GM19099 (cell line): ENCODE data around the gene CEP68.

Experiments used
- POLR2A ChIP-seq: IDR thresholded peaks from 3 replicates; pipeline ENCODE4 v1.6.1; 2011; ENCODE audit warnings: low read depth; ENCODE audit not compliant: insufficient read length; ENCODE audit errors: extremely low read depth

CEP68 gene

DNA sequence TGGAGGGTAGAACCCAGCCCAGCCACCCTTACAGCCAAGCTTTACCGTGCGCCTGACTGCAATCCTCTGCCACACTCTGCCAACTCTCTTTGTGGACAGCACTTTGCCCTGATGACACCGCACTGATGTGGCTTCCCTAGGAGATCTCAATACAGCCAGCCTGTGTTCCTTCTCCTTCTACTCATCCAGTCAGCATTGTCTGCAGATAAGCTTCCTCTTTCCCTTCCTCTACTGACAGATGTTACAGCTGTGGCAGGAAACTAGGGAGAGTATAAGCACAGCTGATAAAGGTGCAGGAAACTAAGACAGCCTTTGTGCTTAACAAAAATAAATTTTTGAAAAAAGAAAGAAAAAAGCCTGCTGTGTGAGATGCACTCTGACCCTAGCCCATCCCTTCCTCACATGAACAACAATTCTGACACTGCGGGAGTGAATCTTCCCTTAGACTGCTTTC, 25.0 kb downstream of the CEP68 start:
- TF ChIP-seq POLR2A: no peak

DNA sequence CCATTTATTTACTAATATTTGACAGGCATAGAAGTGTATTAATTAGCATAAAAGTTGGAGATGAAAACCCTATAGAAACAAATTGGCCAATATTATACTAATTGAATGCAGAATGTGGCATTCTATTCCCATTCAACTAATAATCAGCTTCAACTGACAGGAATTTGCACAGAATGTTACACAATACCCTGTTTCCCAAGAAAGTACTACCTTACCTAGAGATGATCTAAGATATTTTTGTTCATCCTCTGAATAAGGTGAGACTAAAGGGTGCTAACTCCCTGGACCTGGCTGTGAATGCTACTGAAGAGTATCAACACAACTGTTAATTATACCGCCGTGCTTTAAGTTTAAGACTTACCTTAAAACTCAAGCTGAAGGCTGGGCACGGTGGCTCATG, 28.9 kb downstream of the CEP68 start:
- no peak for TF ChIP-seq POLR2A

DNA sequence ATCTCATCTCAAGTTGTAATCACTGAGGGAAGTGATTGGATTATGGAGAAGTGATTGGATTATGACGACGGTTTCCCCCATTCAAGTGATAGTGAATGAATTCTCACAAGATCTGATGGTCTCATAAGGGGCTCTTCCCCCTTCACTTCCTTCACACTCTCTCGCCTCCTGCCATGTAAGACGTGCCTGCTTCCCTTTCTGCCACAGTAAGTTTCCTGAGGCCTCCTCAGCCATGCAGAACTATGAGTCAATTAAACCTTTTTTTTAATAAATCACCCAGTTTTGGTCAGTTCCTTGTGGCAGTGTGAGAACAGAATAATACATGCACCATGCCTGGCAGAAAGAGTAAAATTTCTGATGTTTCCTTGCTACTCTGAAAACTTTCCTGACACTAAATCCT, 36.6 kb downstream of the CEP68 start:
- no peak for TF ChIP-seq POLR2A

DNA sequence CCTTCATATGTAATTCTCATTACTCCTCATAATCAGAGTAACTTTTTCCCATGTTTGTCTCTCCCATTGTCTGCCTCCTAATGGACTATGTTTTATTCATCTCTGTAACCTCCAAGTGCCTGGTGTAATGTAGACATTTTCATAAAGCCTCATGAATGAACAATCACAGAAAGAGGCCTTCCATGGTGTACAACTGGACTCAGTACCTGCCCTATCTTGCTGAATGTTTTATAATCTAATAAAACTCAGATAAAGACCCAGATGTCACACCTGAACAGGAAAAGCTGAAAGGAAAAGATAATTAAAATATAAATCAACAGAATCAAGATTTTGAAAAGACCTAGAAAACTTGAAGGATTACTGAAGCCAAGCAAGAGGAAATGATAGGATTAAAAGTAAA, 37.0 kb downstream of the CEP68 start:
- no peak for TF ChIP-seq POLR2A

DNA sequence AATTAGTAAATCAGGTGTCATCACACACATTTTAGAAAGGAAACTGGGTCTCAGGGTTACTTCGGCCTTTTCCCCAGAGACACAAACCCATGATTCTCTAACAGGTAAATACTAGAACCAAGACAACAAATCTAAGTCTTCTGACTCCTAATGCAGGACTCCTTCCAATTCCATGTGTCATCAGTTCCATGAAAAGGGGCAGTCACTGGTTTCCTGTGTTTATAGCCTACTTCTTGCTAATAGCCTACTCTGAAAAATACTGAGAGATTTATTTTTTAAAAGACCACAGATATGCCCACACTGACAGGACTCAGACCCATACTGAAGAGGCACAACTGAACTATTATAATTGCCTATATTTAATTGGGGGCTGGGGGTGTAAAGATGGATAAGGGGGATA, 40.7 kb downstream of the CEP68 start:
- TF ChIP-seq POLR2A: no peak

DNA sequence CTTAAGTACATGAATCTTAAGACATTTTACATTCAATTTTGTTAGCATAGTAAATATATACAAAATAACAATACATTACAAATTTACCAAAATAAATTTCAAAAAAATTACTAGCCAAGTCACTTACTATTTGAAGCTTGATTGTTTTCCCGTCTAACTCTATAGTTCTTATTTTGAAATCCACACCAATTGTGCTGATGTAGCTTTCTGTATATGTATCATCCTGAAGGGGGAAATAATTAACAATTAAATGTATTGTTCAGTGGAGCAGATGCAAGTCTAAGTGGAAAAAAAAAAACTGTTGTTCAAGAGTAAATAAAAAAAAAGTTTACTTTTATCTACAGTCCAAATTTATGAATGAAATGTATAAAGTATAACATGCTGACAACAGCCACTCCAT, 41.6 kb downstream of the CEP68 start:
- no peak for TF ChIP-seq POLR2A

DNA sequence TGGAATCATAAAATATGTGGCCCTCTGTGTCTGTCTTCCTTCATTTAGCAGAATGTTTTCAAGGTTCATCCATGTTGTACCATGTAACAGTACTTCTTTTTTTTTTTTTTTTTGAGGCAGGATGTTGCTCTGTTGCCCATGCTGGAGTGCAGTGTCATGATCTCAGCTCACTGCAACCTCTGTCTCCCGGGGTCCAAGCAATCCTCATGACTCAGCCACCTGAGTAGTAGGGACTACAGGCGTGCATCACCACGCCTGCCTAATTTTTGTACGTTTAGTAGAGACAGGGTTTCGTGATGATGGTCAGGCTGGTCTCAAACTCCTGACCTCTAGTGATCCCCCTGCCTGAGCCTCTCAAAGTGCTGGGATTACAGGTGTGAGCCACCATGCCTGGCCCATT, 42.5 kb downstream of the CEP68 start:
- no peak for TF ChIP-seq POLR2A

DNA sequence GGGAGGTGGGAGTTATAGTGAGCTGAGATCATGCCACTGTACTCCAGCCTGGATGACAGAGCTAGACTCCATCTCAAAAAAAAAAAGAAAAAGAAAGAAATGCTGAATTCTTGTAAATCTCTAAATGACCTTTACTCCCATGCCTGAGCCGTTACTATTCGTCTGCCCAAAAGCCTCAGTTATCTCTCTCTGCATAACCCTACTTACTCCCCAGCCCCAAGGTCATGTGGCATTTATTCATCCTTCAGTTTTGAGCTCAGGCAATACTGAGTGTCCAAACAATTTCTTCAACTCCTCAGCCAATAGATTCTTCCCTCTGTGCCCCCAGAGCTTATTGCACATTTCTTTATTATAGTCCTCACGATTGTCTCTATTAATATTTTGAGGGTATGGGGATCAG, 44.9 kb downstream of the CEP68 start:
- TF ChIP-seq POLR2A: no peak

DNA sequence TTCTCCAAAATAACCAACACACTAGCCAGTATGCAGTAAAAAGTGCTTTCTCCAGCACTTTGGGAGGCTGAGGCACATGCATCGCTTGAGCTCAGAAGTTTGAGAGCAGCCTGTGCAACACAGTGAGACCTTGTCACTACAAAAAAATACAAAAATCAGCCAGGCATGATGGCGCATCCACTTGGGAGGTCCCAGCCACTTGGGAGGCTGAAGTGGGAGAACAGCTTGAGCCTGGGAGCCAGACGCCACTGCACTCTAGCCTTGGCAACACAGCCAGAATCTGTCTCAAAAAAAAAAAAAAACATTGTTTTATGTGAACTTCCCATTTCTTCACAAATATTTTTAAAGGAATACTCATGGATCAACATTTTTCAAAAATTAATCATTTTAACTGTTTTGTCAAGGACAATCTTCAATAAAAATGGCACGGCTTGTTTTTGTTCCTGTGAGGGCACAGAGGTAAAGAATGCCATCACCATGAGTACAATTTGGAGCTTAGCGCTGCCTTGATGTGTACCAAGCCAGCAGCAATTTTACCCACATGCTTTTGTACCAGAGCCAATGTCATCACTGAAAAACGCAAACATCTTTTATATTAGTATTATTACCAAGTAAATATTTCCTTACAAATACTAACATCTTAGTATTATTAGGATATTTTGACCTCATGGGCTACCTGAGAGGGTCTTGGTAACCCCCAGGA, 46.9 kb downstream of the CEP68 start:
- no peak for TF ChIP-seq POLR2A

DNA sequence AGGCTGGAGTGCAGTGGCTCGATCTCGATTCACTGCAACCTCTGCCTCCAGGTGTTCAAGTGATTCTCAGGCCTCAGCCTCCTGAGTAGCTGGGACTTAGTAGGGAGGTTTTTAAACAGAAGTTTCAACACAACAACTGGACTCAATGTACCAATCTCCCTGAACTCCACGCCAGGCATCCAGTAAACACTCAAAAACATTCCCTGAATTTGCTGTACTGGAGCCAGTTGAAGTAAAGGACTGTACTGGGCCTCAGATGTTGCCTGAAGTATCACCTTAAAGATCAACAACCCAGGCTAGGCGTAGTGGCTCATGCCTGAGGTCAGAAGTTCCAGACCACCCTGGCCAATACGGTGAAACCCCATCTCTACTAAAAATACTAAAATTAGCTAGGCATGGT, 51.3 kb downstream of the CEP68 start:
- no peak for TF ChIP-seq POLR2A

DNA sequence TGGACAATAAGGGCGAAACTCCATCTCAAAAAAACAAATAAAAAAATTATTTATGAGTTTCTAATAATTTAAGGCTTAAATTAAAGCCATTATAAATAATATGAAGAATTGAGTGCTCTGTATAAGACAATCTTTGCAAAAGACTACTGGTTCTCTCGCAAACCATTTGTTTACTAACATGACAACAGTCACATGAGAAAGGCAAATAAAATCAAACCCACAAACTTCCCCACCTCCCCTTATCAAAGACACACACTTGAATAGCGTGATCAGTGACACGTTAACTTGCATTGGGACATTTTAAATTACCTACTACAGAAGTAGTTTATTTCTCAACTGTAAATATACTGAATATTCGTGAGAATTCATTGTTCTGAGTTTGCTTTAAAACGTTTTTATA, 52.6 kb downstream of the CEP68 start:
- no peak for TF ChIP-seq POLR2A

DNA sequence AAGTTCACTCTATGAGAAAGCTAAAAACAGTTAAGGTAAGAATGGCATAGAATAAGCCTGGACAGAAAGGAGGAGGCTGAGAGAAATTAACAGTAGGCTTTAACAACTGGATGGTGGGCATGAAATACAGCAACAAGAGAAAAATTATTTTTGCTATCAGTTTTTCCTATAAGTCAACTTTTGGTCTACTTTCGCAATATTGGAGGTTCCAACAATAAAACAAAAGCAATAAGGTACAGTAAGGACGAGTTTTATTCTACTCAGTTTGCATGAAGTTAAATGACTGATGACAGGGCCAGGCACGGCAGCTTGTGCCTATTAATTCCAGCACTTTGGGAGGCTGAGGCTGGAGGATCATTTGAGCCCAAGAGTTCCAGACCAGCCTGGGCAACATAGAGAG, 56.4 kb downstream of the CEP68 start:
- TF ChIP-seq POLR2A: no peak

DNA sequence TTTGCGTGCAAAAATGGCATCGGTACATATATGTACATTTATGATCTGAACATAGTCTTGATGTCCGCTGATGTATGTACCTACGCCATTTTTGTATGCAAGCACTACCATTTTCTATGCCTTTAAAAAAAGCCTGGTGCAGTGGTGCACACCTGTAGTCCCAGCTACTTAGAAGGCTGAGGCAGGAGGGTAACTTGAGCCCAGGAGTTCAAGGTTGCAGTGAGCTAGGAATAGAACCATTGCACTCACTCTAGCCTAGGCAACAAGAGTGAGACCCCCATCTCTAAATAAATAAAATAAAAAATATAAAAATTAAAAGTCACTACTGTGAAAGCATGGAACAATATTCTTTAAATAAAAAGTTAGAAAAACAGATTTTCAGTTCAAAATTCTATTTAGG, 57.0 kb downstream of the CEP68 start:
- no peak for TF ChIP-seq POLR2A

DNA sequence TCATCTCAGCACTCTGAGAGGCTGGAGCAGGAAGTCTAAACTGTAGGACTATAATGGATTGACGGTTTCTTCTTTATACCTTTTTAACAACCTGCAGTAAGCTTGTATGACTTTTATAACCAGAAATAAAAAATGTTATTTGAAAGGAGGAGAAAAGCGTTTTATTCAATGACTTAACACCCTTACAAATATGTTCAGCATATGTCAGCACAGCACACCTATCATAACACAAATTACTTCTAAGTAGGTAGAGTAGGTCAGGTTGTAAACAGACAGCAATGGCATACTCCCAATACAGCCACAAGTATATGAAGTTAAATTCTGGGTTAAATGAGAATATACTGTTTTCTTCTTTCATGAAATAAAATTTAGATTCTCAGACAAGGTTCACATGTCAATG, 57.6 kb downstream of the CEP68 start:
- TF ChIP-seq POLR2A: no peak

DNA sequence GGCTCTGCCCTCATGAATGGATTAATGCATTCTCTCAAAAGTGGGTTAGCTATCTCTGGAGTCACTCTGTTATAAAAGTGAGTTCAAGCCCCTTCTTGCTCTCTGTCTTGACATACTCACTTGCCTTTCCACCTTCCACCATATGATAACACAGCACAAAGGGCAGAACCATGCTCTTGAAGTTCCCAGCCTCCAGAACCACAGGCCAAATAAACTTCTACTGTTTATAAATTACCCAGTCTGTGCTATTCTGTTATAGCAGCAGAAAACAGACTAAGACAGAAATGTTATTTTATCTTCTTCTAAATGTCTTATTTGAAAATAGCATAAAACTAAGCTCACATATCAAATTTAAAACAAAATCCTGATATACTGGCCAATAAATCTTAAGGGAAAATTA, 58.7 kb downstream of the CEP68 start:
- no peak for TF ChIP-seq POLR2A

DNA sequence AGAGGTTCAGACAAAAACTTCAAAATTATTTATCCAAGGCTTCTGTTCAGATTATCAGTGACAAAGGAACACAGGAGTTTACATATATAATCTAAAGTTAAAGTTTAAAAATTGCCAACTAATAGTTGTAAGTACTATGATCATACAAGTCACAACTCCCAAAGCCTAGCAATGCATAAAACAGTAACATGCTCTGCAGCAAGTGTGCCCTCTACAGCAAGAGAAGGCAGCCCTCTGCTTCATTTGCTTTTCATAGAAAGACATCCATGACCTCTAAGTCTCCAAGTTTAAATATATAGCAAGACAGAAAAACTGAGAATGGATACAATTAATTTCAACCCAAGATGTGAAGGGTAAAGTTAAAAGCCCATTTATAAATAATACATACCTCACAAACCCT, 60.4 kb downstream of the CEP68 start:
- TF ChIP-seq POLR2A: no peak

DNA sequence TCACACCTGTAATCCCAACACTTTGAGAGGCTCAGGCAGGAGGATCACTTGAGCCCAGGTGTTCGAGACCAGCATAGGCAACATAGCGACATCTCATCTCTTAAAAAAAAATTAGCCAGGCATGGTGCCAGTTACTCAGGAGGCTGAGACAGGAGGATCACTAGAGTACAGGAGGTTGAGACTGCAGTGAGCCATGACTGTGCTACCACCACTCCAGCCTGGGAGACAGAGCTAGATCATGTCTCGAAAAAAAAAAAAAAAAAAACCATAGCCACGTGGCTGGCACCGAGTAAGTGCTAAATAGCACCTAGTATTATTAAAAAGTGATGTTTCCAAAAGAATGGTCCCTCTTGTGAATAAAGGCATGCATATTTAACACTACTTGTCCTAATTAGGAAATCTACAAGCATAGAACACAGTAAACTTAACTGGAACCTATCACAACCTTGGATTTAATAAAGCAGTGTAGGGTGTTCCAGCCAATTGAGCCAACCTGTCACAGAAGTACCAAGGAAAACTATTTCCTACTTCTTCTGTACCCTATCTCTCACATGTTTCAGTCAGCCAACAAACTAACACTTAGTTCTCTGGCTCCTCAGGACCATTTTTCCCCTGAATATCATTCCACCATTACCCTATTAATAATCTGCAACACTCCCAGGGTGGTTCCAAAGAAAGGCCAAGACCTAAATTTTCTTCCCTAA, 64.9 kb downstream of the CEP68 start:
- TF ChIP-seq POLR2A: no peak

DNA sequence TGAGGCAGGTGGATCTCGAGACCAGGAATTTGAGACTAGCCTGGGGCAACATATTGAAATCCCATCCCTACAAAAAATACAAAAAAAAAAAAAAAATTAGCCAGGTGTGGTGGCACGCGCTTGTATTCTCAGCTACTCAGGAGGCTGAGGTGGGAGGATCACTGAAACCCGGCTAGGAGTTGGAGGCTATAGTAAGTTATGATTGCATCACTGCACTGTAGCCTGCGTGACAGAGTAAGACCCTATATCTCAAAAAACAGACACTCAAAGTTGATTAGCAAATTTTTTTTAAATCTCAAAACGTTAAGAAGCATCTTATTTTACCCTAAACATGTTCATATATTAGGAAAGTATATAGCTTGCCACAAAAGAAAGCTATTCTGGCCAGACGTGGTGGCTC, 66.1 kb downstream of the CEP68 start:
- no peak for TF ChIP-seq POLR2A
